ENCODE data around the gene ORC3.
"Not testable (repeated sequence)": the region's sequence is repeated elsewhere in the genome, so short reads cannot be mapped to it uniquely, and the experiment has no call there.

The ORC3 gene

DNA sequence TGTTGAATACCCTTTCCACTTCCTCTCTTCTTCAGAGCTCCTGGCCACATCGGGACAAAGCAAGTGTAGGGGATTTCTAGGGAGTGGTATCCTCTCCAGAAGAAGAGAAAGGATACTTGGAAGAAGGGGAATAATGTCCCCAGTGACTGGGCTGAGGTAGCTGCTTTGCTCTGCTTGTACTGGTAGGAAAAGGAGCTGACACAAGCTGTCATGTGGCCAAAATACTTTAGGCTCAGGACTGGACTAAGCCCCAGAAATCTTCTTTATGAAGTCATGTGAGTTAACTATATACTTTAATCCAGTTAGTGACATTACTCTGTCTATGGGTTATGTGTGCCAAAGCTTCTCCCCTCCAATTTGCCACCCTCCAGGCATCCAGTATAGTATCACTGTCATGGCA, 71.6 kb downstream of the ORC3 start:
- no peak for DNase-seq

DNA sequence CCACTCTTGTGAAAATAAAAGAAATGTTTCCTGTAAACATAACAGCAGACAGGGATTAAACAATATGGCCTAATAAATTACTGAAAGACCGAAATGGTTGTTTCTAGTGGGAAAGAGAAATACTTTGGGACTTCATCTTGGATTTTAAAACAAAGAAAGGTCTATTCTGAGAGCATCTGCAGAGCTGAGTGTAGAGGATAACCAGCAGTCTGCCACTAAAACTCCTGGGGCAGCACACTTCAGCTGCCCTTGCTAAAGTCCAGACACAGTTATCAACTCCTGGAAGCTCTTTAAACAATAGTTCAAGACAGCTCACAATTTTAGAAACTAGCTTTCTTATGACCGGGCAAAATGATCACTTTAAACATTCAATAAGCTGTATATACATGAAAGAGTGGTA, 73.5 kb downstream of the ORC3 start:
- no peak for DNase-seq

- DNase-seq: no peak
Measured at GRCh38 chr6:87664921-87665485, 75.1 kb downstream of the ORC3 start.

DNA sequence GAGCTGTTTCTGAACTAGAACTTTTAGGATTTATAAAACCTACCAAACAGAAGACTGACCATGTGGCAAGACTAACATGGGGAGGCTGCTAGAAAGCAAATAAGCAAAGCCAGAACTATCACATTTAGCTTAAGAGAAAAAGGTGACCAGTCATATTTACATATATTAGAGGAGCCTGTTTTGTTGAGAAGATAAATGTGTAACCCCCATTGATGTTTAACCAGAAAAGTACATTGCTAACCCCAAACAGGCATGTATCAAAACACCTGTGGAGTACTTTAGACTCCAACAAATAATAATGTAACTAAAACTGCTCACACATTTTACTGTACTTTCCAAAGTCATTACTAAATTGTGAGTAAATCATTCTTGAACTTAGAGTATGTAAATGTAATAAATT, 77.1 kb downstream of the ORC3 start:
- DNase-seq: no peak

GRCh38 chr6:87668013-87668412, 78.1 kb downstream of the ORC3 start:
- DNase-seq: no peak

- no peak for DNase-seq
Measured at GRCh38 chr6:87669051-87669450, 79.1 kb downstream of the ORC3 start.

DNA sequence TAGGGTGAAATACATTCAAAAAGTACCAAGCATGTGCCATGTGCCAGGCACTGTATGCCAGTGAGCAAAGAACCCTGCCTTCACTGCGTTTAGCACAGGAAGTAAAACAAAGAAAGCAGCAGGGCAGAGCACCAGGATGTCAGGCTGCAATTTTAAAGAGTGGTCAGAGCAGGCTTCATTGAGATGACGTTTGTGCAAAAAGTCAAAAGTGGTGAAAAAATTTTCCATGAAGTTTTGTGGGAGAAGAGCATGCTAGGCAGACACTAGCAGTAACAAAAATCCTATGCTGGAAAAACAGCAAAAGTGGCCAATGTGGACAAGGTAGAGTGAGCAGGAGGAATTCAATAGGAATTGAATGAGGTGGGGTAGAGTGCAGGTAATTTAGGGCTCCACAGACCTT, 80.8 kb downstream of the ORC3 start:
- no peak for DNase-seq

DNA sequence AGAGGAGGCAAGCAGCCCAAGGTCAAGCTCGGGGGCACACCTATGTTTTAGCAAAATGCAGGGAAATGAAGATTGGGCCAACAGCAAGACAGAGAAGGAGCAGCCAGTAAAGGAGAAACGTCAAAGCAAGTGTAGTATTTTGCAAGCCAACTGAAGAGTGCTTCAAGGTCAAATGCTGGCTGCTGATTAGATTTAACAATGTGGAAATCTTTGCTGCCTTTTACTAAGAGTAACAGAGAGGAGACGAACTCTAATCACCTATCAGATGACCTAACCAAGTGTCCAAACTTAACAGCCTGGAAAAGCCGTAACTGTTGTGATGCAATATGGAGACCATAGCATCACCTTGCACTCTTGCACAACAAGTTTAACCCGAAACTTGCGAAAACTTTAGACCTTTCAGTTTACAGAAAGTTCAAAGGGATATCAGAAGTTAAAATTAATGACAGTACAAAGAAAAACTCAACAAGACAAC, 81.7 kb downstream of the ORC3 start:
- DNase-seq: no peak

GRCh38 chr6:87672641-87673040, 82.7 kb downstream of the ORC3 start:
- DNase-seq: no peak

DNA sequence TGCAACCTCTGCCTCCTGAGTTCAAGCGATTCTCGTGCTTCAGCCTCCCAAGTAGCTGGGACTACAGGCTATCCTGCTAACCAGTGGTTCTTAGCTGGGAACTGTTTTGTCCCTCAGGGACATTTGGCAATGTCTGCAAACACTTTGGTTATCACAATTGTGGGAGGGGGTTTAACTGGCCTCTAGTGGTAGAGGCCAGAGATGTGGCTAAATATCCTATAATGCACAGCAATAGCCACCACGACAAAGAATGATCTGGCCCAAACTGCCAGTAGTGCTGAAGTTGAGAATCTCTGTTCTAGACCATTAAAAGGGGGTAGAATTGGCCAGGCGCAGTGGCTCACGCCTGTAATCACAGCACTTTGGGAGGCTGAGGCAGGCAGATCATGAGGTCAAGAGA, 83.3 kb downstream of the ORC3 start:
- no peak for DNase-seq

- DNase-seq: no peak
Measured at GRCh38 chr6:87674290-87674689, 84.4 kb downstream of the ORC3 start.

- no peak for DNase-seq
Measured at GRCh38 chr6:87675004-87675681, 85.2 kb downstream of the ORC3 start.

- DNase-seq: no peak
Measured at GRCh38 chr6:87682310-87682709, 92.4 kb downstream of the ORC3 start.

- no peak for DNase-seq
Measured at GRCh38 chr6:87683890-87684289, 94.0 kb downstream of the ORC3 start.

GRCh38 chr6:87684895-87685654, 95.1 kb downstream of the ORC3 start:
- no peak for DNase-seq

DNA sequence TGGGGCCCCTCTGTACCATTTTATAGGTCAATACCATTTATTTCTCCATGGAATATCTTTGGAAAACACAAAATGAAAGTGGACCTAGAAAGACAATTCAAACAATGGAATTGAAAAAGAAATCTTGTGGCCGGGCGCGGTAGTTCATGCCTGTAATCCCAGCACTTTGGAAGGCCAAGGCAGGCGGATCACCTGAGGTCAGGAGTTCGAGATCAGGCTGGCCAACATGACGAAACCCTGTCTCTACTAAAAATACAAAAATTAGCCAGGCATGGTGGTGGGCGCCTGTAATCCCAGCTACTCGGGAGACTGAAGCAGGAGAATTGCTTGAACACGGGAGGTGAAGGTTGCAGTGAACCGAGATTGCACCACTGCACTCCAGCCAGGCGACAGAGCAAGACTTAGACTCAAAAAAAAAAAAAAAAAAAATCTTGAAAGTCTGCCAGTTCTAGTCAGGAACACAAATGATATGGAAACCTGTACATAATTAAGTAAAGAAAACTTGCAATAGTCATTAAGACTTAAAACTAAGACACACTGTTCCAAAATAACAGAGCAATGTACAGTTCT, 96.8 kb downstream of the ORC3 start:
- not testable (repeated sequence) for DNase-seq

GRCh38 chr6:87687296-87687695, 97.4 kb downstream of the ORC3 start:
- no peak for DNase-seq

DNA sequence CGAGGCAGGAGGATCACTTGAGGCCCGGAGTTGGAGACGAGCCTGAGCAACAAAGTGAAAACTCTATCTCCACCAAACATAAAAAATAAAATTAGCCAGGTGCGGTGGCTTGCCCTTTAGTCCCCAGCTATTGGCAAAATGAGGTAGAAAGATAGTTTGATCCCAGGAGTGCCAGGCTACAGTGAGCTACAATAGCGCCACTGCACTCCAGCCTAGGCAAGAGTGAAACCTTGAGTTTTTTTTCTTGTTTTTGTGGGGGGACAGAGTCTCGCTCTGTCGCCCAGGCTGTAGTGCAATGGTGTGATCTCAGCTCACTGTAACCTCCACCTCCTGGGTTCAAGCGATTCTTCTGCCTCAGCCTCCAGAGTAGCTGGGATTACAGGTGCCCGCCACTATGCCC, 98.0 kb downstream of the ORC3 start:
- not testable (repeated sequence) for DNase-seq

- no peak for DNase-seq
Measured at GRCh38 chr6:87690441-87690840, 100.5 kb downstream of the ORC3 start.

DNA sequence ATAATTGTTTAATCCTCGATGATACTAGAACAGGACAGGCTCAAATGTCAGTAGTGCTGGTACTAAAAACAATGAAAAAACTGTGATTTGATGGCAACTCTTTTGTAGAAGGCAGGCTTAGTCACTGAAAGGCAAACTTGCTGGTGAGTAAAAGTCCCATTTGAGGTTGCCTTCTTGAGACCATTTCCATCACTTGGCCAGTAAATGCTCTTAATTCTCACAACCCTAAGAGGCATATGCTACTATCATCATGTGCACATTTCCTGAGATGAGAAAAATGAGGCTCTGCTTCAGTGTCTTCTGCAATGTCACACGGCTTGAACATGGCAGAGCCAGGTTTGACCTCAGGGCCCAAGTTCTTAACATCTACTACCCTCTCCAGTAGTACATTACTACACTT, 102.2 kb downstream of the ORC3 start:
- DNase-seq: no peak

- DNase-seq: not testable (repeated sequence)
Measured at GRCh38 chr6:87696817-87697216, 106.9 kb downstream of the ORC3 start.

GRCh38 chr6:87697581-87698546, 107.9 kb downstream of the ORC3 start:
- DNase-seq: no peak

Measured in activated CD8-positive, alpha-beta memory T cell treated with anti-CD3 and anti-CD28 coated beads, Interleukin-2, amount 50 U/mL, for 48 hours (primary cell).